DMS153 treated with DMSO at 0.1 percent for 48 hours (cell line): ENCODE measurements around the gene SBF2.
"Not testable (repeated sequence)": the region's sequence is repeated elsewhere in the genome, so short reads cannot be mapped to it uniquely, and the experiment has no call there.

Source experiments
- DNase-seq: peaks from one replicate; lab custom pipeline; 2025; ENCODE audit not compliant: unreplicated experiment; lab: John Stamatoyannopoulos, UW

SBF2 gene

DNA sequence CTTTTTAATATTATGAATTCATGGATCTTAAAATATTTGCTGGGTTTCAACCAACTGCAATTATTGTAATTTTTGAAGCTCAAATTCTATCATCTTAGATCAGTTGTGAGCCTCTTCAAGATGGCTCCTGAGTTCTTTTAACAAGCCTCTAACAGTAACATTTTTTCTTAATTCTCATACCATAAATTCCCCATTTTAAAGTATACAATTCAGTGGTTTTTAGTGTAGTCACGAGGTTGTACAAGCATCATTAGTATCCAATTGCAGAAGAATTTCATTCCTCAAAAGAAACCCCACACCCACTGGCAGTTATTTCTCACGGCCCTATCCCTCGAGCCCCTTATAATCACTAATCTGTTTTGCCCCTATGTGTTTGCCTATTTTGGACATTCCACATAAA, 270.8 kb downstream of the SBF2 start:
- DNase-seq: no peak

DNA sequence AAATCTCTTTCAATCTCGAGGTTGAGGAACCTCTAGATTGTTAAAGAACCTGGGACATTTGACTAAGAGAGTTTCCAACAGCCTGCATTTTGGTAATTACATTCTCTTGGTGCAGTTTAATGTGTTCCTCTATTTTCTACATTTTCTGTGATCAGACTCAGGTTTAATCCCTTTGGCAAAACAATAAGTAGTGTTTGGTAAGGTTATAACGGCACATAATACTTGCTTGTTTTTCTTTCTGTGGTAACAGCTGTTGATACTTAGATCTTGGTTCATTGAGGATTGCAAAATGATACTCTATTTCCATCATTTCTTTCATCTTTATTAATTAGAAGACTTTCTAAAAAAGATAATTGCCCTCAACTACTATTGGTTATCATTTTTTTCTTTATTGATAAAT, 271.3 kb downstream of the SBF2 start:
- no peak for DNase-seq

GRCh38 chr11:10021563-10021962, 272.5 kb downstream of the SBF2 start:
- DNase-seq: no peak

GRCh38 chr11:10019906-10020682, 273.9 kb downstream of the SBF2 start:
- DNase-seq: no peak

DNA sequence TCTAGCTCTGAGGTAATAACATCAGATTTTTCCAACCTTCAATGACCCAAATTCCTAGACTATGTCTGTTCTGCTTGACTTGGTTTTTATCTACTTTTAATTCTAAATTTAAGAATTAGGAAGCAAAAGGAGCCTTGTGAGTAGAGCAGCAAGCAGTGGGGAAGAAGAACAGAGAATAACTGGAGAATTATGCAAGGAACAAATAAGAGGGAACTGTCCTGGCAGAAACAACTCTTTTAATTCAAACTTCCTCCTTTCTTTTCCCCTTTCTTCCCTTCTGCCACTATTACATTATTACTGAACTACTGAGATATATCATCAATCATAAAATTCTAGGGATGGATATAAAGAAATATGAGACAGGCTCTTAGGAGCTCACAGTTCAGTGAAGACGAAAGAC, 276.1 kb downstream of the SBF2 start:
- no peak for DNase-seq

DNA sequence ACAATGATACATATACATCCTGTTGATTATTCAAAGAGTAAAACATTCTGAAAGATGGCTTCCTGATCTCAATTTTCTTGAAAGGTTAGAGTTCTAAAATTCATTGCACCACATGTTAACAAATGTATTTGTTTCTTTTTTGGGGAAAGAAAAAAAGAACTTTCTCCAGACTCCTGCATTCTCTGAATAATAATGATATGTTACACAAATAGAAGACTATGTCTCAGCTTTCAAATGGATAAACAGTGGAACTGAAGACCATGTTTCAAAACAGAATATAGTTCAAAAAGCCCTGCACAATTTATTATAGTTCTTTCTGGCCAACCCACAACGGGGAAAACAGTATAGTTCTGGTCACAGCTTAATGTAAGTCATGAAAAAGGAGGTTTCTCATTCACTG, 277.0 kb downstream of the SBF2 start:
- DNase-seq: no peak

DNA sequence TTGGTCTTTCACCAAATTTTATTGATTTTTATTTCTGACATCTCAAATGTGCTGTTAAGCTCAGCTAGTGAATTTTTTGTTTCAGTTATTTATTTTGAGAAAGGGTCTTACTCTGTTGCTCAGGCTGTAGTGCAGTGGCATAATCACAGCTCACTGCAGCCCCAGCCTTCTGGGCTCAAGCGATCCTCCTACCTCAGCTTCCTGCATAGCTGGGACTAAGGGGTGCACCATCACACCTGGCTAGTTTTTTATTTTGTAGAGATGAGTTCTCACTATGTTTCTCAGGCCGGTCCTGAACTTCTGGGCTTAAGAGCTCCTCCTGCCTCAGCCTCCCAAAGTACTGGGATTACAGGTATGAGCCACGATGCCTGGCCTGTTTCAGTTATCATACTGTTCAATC, 282.0 kb downstream of the SBF2 start:
- DNase-seq: no peak

DNA sequence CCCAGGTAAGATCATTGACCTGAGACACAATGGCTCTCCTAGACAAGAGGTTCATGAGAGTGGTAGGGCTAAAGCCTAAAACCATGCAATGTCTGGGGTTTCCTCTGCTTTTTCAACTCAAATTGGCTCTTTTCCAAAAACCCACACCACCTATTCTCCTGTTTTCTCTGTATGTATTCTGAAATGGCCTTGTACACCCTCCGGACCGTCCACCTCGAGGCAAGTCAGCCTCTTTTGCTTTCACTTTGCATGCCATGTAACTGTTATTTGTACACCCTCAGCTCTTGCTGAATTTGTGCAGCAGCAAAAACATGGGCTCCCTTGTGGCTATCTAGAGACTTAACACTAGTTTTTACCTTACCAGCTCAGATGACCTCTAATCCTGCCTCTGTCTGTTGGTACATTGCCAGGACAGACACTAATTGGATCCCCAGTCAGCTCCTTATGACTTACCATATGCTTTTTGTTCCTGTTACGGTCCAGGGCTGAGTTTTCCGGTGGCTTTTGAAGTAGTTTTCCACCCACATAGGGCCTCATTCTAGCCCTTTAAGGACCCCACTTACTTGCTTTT, 288.0 kb downstream of the SBF2 start:
- no peak for DNase-seq

GRCh38 chr11:10004526-10005113, 289.4 kb downstream of the SBF2 start:
- no peak for DNase-seq

GRCh38 chr11:10002221-10002620, 291.8 kb downstream of the SBF2 start:
- no peak for DNase-seq

DNA sequence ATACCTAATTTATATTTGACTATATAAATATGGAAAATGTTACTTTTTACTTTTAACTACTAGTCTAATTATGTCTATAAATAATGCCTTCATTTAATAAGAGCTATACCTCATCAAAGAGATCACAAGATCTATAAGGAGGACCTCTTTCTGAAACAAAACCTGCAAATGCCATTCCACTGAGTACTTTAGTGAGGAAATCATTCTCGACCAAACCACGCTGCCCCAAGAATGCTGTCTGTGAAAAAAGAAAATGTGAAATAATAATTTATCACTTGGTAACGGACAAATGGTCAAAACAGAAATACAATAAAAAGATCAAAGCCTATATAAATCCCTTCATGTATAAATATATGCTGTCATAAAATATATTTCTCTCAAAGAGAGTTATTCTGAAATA, 301.7 kb downstream of the SBF2 start:
- DNase-seq: no peak

DNA sequence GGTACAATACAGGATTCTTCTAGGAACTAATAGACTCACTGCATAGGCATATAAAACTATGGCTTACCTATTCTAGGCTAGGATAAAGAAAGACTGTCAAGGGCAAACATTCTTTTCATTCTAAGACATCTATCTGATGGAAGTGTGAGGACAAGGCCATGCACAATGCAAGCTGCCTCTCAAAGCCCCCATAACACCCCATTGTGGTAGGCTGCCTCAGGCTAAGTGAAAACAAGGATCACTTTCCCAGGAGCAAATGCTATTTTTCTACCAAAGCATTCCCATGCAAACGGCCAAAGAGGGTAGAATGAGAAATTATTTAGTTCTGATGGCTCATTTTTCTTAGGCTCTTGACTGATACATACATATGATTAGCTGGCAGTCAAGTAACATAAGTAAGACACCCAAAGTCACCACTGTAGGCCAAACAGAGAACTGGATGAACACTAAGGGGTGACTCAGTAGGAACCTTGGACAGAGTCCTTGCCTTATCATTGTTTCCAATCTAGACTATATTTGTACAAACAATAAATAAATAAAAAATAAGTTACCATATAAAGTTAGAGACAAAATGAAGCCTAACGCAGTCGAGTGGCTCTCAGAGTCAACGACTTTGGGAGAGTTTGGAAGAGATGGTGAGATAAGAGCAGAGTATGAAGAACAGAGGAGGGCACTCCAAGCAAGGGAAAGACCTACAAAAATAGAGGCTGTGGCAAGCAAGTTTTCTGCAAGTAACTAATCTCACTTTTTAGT, 303.6 kb downstream of the SBF2 start:
- no peak for DNase-seq

- not testable (repeated sequence) for DNase-seq
These were observed 306.7 kb downstream of the SBF2 start for GRCh38 chr11:9987303-9987702.

DNA sequence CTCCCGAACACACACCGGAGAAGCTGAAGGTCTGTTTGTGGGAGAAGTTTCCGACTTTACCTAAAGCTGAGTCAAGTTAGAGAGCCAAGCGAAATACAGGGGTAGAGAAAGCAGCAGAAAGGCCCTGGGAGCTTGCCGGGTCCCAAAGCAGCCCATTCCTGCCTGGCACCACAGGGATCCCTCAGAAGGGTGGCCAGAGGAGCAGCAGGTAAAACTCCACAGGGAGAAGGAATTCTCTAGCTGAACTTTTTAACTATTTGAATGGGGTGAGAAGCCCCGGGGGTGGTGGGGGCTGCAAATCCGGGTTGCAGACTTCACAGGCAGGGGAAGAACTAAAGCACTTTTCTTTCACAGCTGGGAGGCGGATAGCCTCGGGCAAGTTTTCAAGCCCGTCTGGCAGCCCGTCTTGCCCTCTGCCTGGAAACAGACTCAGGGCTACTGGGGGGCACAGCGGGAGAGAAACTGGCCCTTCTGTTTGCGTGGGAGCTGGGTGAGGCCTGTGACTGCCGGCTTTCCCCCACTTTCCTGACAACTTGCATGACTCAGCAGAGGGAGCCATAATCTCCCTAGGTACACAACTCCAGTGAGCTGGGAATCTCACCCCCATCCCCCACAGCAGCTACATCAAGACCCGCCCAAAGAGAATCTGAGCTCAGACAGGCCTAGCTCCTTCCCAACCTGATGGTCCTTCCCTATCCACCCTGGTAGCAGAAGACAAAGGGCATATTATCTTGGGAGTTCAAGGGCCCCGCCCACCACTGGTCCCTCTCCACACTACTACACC, 311.0 kb downstream of the SBF2 start:
- no peak for DNase-seq

- DNase-seq: no peak
These were observed 311.8 kb downstream of the SBF2 start for GRCh38 chr11:9982127-9982795.

- no peak for DNase-seq
These were observed 313.1 kb downstream of the SBF2 start for GRCh38 chr11:9980931-9981330.

- no peak for DNase-seq
These were observed 316.5 kb downstream of the SBF2 start for GRCh38 chr11:9977554-9977953.

DNA sequence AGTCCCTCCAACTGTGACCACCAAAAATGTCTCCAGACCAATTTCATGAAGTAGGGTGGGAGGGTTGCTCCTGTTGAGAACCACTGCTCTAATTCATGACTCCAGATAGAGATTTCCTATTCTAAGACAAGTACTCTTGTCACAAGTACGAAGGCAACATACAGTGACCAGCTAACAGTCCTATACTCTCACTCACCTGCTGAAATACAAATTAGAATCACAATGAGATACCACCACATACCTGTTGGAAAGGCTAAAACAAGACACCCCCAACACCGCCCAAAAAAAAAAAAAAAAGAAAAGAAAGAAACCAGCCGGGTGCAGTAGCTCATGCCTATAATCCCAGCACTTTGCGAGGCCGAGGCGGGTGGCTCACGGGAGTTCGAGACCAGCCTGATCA, 319.6 kb downstream of the SBF2 start:
- no peak for DNase-seq

DNA sequence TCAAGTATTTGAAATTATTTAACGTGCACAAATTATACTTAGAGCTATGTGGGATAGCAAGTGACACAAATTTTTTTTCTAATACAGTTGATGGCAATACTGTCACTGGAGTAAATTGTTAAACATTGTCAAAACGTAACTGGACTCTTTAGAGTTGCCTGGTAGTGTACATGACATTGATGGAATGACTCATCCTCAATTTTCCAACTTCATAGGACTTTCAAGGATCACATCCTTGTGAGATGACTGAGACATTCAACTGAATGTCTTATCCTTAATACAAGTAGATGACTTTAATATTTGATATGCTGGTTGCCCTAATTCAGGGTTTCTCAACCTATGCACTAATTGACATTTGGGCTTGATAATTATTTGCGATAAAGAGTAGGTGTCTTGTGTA, 320.1 kb downstream of the SBF2 start:
- no peak for DNase-seq

DNA sequence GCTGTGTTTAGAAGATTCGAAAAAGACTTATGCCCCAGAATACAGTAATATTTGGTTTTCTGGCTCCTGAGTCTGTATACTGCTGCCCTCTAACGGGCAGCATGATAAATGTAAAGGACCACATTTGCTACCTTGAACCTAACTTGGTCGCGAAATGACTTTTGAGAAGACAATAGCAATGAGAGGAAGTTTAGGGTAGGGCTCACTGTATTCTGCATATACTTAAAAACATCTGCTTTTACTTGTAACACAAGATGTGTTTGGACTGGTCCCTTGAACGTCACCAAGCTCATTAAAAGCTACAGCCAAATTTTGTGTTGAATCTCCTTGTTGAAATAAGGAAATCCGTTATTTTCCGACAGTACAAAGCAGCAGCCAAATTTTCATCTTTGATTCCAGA, 321.0 kb downstream of the SBF2 start:
- no peak for DNase-seq

- no peak for DNase-seq
These were observed 322.1 kb downstream of the SBF2 start for GRCh38 chr11:9971894-9972293.
